ENCODE results near the gene GOLGA8N.

GRCh38 chr15:32636908-32637567, 43.8 kb downstream of the GOLGA8N start:
- TF ChIP-seq POLR2AphosphoS5 (IDR thresholded peaks at IDR 0.05; ENCODE audit: low read depth, low read length) (no peak), POLR2A (IDR thresholded peaks at IDR 0.05; ENCODE audit: low read depth, low read length) (no peak), SPI1 (IDR thresholded peaks at IDR 0.05; ENCODE audit: low read depth, low read length) (no peak), TAF1 (IDR thresholded peaks at IDR 0.05; ENCODE audit: low read depth, low read length) (no peak), PAX5 (IDR thresholded peaks at IDR 0.05; ENCODE audit: insufficient read depth, low read length, severe bottlenecking) (peak; percentile 60), POU2F2 (IDR thresholded peaks at IDR 0.05; ENCODE audit: low read depth, low read length) (no peak)

All from GM12891 (cell line).